Measurements from ENCODE around the gene MCF2L.

GRCh38 chr13:112983042-112983305 lies 14.0 kb downstream of the MCF2L start:
- TF ChIP-seq, protein P1, sequence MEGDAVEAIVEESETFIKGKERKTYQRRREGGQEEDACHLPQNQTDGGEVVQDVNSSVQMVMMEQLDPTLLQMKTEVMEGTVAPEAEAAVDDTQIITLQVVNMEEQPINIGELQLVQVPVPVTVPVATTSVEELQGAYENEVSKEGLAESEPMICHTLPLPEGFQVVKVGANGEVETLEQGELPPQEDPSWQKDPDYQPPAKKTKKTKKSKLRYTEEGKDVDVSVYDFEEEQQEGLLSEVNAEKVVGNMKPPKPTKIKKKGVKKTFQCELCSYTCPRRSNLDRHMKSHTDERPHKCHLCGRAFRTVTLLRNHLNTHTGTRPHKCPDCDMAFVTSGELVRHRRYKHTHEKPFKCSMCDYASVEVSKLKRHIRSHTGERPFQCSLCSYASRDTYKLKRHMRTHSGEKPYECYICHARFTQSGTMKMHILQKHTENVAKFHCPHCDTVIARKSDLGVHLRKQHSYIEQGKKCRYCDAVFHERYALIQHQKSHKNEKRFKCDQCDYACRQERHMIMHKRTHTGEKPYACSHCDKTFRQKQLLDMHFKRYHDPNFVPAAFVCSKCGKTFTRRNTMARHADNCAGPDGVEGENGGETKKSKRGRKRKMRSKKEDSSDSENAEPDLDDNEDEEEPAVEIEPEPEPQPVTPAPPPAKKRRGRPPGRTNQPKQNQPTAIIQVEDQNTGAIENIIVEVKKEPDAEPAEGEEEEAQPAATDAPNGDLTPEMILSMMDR (IDR thresholded peaks at IDR 0.05; ENCODE audit: insufficient read depth, low read length, poor library complexity, severe bottlenecking), result no peak
- TF ChIP-seq EZH2phosphoT487 (conservative IDR thresholded peaks at IDR 0.05; ENCODE audit: low read length), result no peak
